H1 (cell line): ENCODE results near the gene CARD11.

Experiments
- CEBPB ChIP-seq: IDR thresholded peaks from 2 replicates; pipeline ENCODE4 v1.6.1; 2012; ENCODE audit warnings: low read depth, low read length
- CTCF ChIP-seq, 3 experiments: IDR thresholded peaks; 1 replicate in 2 of 3; 2 replicates in 1 of 3; pipeline versions ENCODE4 v1.5.1 to v1.6.1; 2011; ENCODE audit warnings: low read length in 3 of 3, mild to moderate bottlenecking in 3 of 3, inconsistent platforms in 2 of 3, low read depth in 1 of 3, moderate library complexity in 1 of 3; ENCODE audit not compliant: insufficient read depth in 1 of 3; ENCODE audit errors: control extremely low read depth in 1 of 3
- EP300 ChIP-seq, 2 experiments: IDR thresholded peaks; 1 replicate in 1 of 2; 2 replicates in 1 of 2; pipeline ENCODE4 v1.6.1; 2011 to 2012; ENCODE audit warnings: low read depth in 2 of 2, low read length in 2 of 2, mild to moderate bottlenecking in 2 of 2, borderline replicate concordance in 1 of 2, inconsistent platforms in 1 of 2, moderate library complexity in 1 of 2
- KDM1A ChIP-seq: fragments of 200-600, 300-600 bp; sonication (generic); IDR thresholded peaks from 2 replicates; pipeline ENCODE4 v1.7.1; 2016; ENCODE audit warnings: mild to moderate bottlenecking, low read length, borderline replicate concordance
- MAX ChIP-seq: IDR thresholded peaks from 2 replicates; pipeline ENCODE4 v1.6.1; 2012; ENCODE audit warnings: inconsistent platforms
- RFX5 ChIP-seq: IDR thresholded peaks from 2 replicates; pipeline ENCODE4 v1.6.1; 2011; ENCODE audit warnings: low read depth, low read length, improper control_type of control experiment, borderline replicate concordance
- TAF1 ChIP-seq: IDR thresholded peaks from 2 replicates; pipeline ENCODE4 v1.6.1; 2011; ENCODE audit warnings: mild to moderate bottlenecking, low read depth, low read length

- TF ChIP-seq CTCF (IDR thresholded peaks at IDR 0.05; ENCODE audit: control extremely low read depth in 1 of 3, insufficient read depth in 1 of 3, low read depth in 1 of 3, low read length in 3 of 3): no peak
- TF ChIP-seq TAF1: no peak
- TF ChIP-seq MAX: no peak
- no peak for TF ChIP-seq CEBPB
- no peak for TF ChIP-seq RFX5
- TF ChIP-seq KDM1A: no peak
- TF ChIP-seq EP300 (IDR thresholded peaks at IDR 0.05; ENCODE audit: borderline replicate concordance in 1 of 2, low read depth in 2 of 2, low read length in 2 of 2): no peak
These were observed 19.5 kb upstream of the CARD11 start for GRCh38 chr7:3063016-3063753.
